ENCODE results near the gene RDH8.
A peak's percentile ranks its signal among the peaks of the same experiment; 100 is the strongest.

RDH8 gene

GRCh38 chr19:10013316-10013715 lies at the start of gene RDH8:
Gene RDH8, plus strand, starts transcription at chr19:10013483. Its CDS starts 15 bp downstream, at chr19:10013498.
- no peak for DNase-seq

- no peak for DNase-seq
Observed at GRCh38 chr19:9966024-9966423, 47.3 kb upstream of the RDH8 start.

GRCh38 chr19:9966448-9966847 lies 46.8 kb upstream of the RDH8 start:
- no peak for DNase-seq

GRCh38 chr19:9967326-9967725 lies 46.0 kb upstream of the RDH8 start:
- no peak for DNase-seq

- no peak for DNase-seq
Observed at GRCh38 chr19:9968820-9969687, 44.2 kb upstream of the RDH8 start.

- no peak for DNase-seq
Observed at GRCh38 chr19:9969688-9969975, 43.7 kb upstream of the RDH8 start.

- no peak for DNase-seq
Observed at GRCh38 chr19:9970481-9970880, 42.8 kb upstream of the RDH8 start.

GRCh38 chr19:9971166-9971897 lies 42.0 kb upstream of the RDH8 start:
- DNase-seq: no peak

GRCh38 chr19:9972103-9972502 lies 41.2 kb upstream of the RDH8 start:
- no peak for DNase-seq

- DNase-seq: no peak
Observed at GRCh38 chr19:9981406-9982260, 31.6 kb upstream of the RDH8 start.

- no peak for DNase-seq
Observed at GRCh38 chr19:9986787-9987281, 26.4 kb upstream of the RDH8 start.

- DNase-seq: no peak
Observed at GRCh38 chr19:9989504-9989903, 23.8 kb upstream of the RDH8 start.

GRCh38 chr19:9991425-9992191 lies 21.7 kb upstream of the RDH8 start:
- DNase-seq: no peak

- DNase-seq: no peak
Observed at GRCh38 chr19:9995084-9995483, 18.2 kb upstream of the RDH8 start.

GRCh38 chr19:9995999-9996398 lies 17.3 kb upstream of the RDH8 start:
- no peak for DNase-seq

- DNase-seq: no peak
Observed at GRCh38 chr19:9996541-9996940, 16.7 kb upstream of the RDH8 start.

- peak; percentile 86 for DNase-seq
Observed at GRCh38 chr19:10000171-10000826, 13.0 kb upstream of the RDH8 start.

- DNase-seq: no peak
Observed at GRCh38 chr19:10001899-10002298, 11.4 kb upstream of the RDH8 start.

GRCh38 chr19:10003271-10003670 lies 10.0 kb upstream of the RDH8 start:
- DNase-seq: no peak

GRCh38 chr19:10004617-10005016 lies 8.7 kb upstream of the RDH8 start:
- DNase-seq: no peak

GRCh38 chr19:10005632-10006334 lies 7.5 kb upstream of the RDH8 start:
- DNase-seq: no peak

Data from activated effector memory CD4-positive, alpha-beta T cell treated with anti-CD3 and anti-CD28 coated beads, Interleukin-2, amount 50 U/mL, for 16 hours (primary cell).